H1 (cell line): ENCODE measurements around the gene NFIA. TPM values are rescaled to one million over a fixed set of nuclear protein-coding genes. Genes with fewer than 3 reads are reported as not detected.

Source experiments
- CTCF ChIA-PET: fragments of 300-600 bp; sonication (Branson Sonifier 250); formaldehyde crosslinking; loops from one replicate; lab custom pipeline; 2021; ENCODE audit not compliant: partially characterized antibody; lab: Charles Lee
- POLR2A ChIA-PET: fragments of 300-600 bp; sonication (Branson Sonifier 250); formaldehyde crosslinking; loops from one replicate; lab custom pipeline; 2021; ENCODE audit warnings: inconsistent platforms; ENCODE audit not compliant: partially characterized antibody; lab: Charles Lee
- DNase-seq, 2 experiments: peaks; one replicate each; pipeline versions ENCODE4 v3.0.0 to v3.0.0-alpha.2; 2010 to 2022; ENCODE audit warnings: low spot score in 2 of 2, low read depth in 1 of 2, mixed read lengths in 1 of 2
- FAIRE-seq: peaks from 2 replicates; lab custom pipeline; 2011; peaks lifted over from hg19 to GRCh38; lab: Jason Lieb, UNC
- H2AFZ ChIP-seq: 2 replicates; pipeline ENCODE4 v1.8.1; 2012; ENCODE audit warnings: low read length, inconsistent platforms
- H2AK5ac ChIP-seq: 2 replicates; pipeline ENCODE4 v1.6.1; 2013; ENCODE audit warnings: low read depth, low read length
- H2BK120ac ChIP-seq: replicated peaks from 2 replicates; pipeline ENCODE3; 2013; ENCODE audit warnings: low read depth, low read length, inconsistent platforms
- H2BK12ac ChIP-seq: 2 replicates; pipeline ENCODE4 v1.6.1; 2013; ENCODE audit warnings: low read depth, low read length
- H2BK15ac ChIP-seq: 2 replicates; pipeline ENCODE4 v1.6.1; 2013; ENCODE audit warnings: low read length
- H2BK20ac ChIP-seq: 2 replicates; pipeline ENCODE4 v1.6.1; 2013; ENCODE audit warnings: low read length
- H2BK5ac ChIP-seq: 2 replicates; pipeline ENCODE4 v1.6.1; 2013; ENCODE audit warnings: low read depth, low read length
- H3K14ac ChIP-seq: 2 replicates; pipeline ENCODE4 v1.6.1; 2013; ENCODE audit warnings: inconsistent platforms; ENCODE audit not compliant: insufficient read length
- H3K18ac ChIP-seq: 2 replicates; pipeline ENCODE4 v1.6.1; 2013; ENCODE audit warnings: low read length; ENCODE audit errors: extremely low read depth
- H3K23ac ChIP-seq: 2 replicates; pipeline ENCODE4 v1.6.1; 2013; ENCODE audit warnings: inconsistent platforms; ENCODE audit not compliant: insufficient read length
- H3K23me2 ChIP-seq: 2 replicates; pipeline ENCODE4 v1.6.1; 2013; ENCODE audit warnings: low read depth, low read length
- H3K27ac ChIP-seq: 2 replicates; pipeline ENCODE4 v1.6.1; 2011; ENCODE audit warnings: low read depth, low read length, inconsistent platforms
- H3K27me3 ChIP-seq, 4 experiments: replicated peaks in 1 of 4; 1 replicate in 1 of 4; 2 replicates in 3 of 4; pipeline versions ENCODE4 v1.6.1 to v1.8.1; 2011 to 2013; ENCODE audit warnings: low read length in 3 of 4, mild to moderate bottlenecking in 3 of 4, inconsistent platforms in 2 of 4, mixed read lengths in 2 of 4, moderate library complexity in 1 of 4; ENCODE audit not compliant: control insufficient read depth in 3 of 4, insufficient read depth in 3 of 4; ENCODE audit errors: extremely low read depth in 1 of 4
- H3K36me3 ChIP-seq, 4 experiments: 2 replicates each; pipeline versions ENCODE4 v1.6.1 to v1.8.1; 2011 to 2013; ENCODE audit warnings: mild to moderate bottlenecking in 4 of 4, low read length in 3 of 4, moderate library complexity in 2 of 4, control low read depth in 1 of 4, inconsistent platforms in 1 of 4; ENCODE audit not compliant: insufficient read depth in 4 of 4, control insufficient read depth in 2 of 4
- H3K4ac ChIP-seq: replicated peaks from 2 replicates; pipeline ENCODE3; 2013; ENCODE audit warnings: low read length, low read depth, mixed read lengths, inconsistent platforms; ENCODE audit not compliant: insufficient read length
- H3K4me1 ChIP-seq, 4 experiments: replicated peaks in 1 of 4; 1 replicate in 1 of 4; 2 replicates in 3 of 4; pipeline versions ENCODE4 v1.6.1 to v1.8.1; 2011 to 2013; ENCODE audit warnings: low read length in 3 of 4, inconsistent platforms in 2 of 4, mixed read lengths in 1 of 4; ENCODE audit not compliant: insufficient read depth in 4 of 4, control insufficient read depth in 3 of 4
- H3K4me2 ChIP-seq, 2 experiments: 2 replicates each; pipeline versions ENCODE4 v1.6.1 to v1.8.1; 2011 to 2013; ENCODE audit warnings: low read depth in 2 of 2, low read length in 2 of 2, control low read depth in 1 of 2, inconsistent platforms in 1 of 2, mild to moderate bottlenecking in 1 of 2; ENCODE audit not compliant: insufficient read depth in 1 of 2
- H3K4me3 ChIP-seq, 4 experiments: fragments of 200-600, 300-600 bp in 1 of 4; sonication (generic), shearing (Covaris generic), sonication (Bioruptor Twin) in 1 of 4; 2 replicates each; pipeline versions ENCODE4 v1.5.1 to v1.8.1; 2011 to 2016; ENCODE audit warnings: low read length in 4 of 4, low read depth in 3 of 4, control low read depth in 2 of 4, inconsistent platforms in 2 of 4, mild to moderate bottlenecking in 2 of 4, mixed read lengths in 1 of 4, moderate library complexity in 1 of 4; ENCODE audit not compliant: insufficient read depth in 2 of 4; ENCODE audit errors: extremely low read depth in 1 of 4
- H3K56ac ChIP-seq: replicated peaks from 2 replicates; pipeline ENCODE3; 2013; ENCODE audit warnings: low read depth, mild to moderate bottlenecking, mixed read lengths, low read length, inconsistent platforms; ENCODE audit not compliant: insufficient read length
- H3K79me1 ChIP-seq: 2 replicates; pipeline ENCODE4 v1.6.1; 2013; ENCODE audit warnings: low read depth, low read length, control low read depth
- H3K79me2 ChIP-seq, 2 experiments: 2 replicates each; pipeline versions ENCODE4 v1.6.1 to v1.8.1; 2012 to 2013; ENCODE audit warnings: low read length in 2 of 2, mild to moderate bottlenecking in 2 of 2, inconsistent platforms in 1 of 2; ENCODE audit not compliant: insufficient read depth in 2 of 2, control insufficient read depth in 1 of 2
- H3K9ac ChIP-seq, 4 experiments: replicated peaks in 1 of 4; 1 replicate in 1 of 4; 2 replicates in 3 of 4; pipeline versions ENCODE4 v1.6.1 to v1.8.1; 2011 to 2013; ENCODE audit warnings: low read depth in 3 of 4, low read length in 3 of 4, control low read depth in 2 of 4, mild to moderate bottlenecking in 2 of 4, moderate library complexity in 2 of 4, inconsistent platforms in 1 of 4; ENCODE audit errors: extremely low read depth in 1 of 4
- H3K9me3 ChIP-seq, 2 experiments: 2 replicates each; pipeline versions ENCODE4 v1.6.1 to v1.8.1; 2012 to 2013; ENCODE audit warnings: mild to moderate bottlenecking in 2 of 2, moderate library complexity in 2 of 2, control low read depth in 1 of 2, inconsistent platforms in 1 of 2, low read depth in 1 of 2, low read length in 1 of 2, mixed read lengths in 1 of 2; ENCODE audit not compliant: insufficient read depth in 2 of 2
- H4K20me1 ChIP-seq, 2 experiments: replicated peaks in 1 of 2; 2 replicates each; pipeline versions ENCODE3 to v1.8.1; 2011 to 2013; ENCODE audit warnings: inconsistent platforms in 2 of 2, low read length in 2 of 2, mild to moderate bottlenecking in 1 of 2; ENCODE audit not compliant: insufficient read depth in 2 of 2, control insufficient read depth in 1 of 2
- H4K5ac ChIP-seq: 2 replicates; pipeline ENCODE4 v1.6.1; 2013; ENCODE audit warnings: low read length, low read depth, mixed read lengths, inconsistent platforms; ENCODE audit not compliant: insufficient read length
- H4K8ac ChIP-seq: 2 replicates; pipeline ENCODE4 v1.8.0; 2013; ENCODE audit warnings: mild to moderate bottlenecking, moderate library complexity, low read length, inconsistent platforms; ENCODE audit not compliant: insufficient read depth; ENCODE audit errors: extremely low read depth
- H4K91ac ChIP-seq: replicated peaks from 2 replicates; pipeline ENCODE3; 2013; ENCODE audit warnings: low read length, mixed read lengths, inconsistent platforms; ENCODE audit not compliant: insufficient read length
- TBP ChIP-seq: IDR thresholded peaks from 2 replicates; pipeline ENCODE4 v1.6.1; 2011; ENCODE audit warnings: low read depth, low read length, improper control_type of control experiment
- YY1 ChIP-seq: IDR thresholded peaks from 2 replicates; pipeline ENCODE4 v1.6.1; 2011; ENCODE audit warnings: low read depth, mild to moderate bottlenecking, low read length
- WGBS, 2 experiments: shearing (Covaris generic) in 1 of 2; methylation state at CpG; one replicate each; pipeline versions ENCODE4 v1.1.6 to v1.1.7; 2013 to 2015; ENCODE audit warnings: low lambda C conversion rate in 2 of 2, mixed read lengths in 2 of 2, inconsistent platforms in 1 of 2, low coverage in 1 of 2, missing lambda C conversion rate in 1 of 2; ENCODE audit not compliant: insufficient replicate concordance in 2 of 2, insufficient coverage in 1 of 2, insufficient read length in 1 of 2; ENCODE audit errors: extremely low coverage in 1 of 2, missing lambda C conversion rate in 1 of 2; 5-methylcytosine and 5-hydroxymethylcytosine counted together
- polyA plus RNA-seq, 7 experiments: library from polyadenylated mRNA; depleted of rRNA in 3 of 7; stranded (reverse) in 5 of 7; unstranded in 2 of 7; fragments of >200 nt in 5 of 7; fragments of 200-250 nt in 2 of 7; gene quantifications; 1 replicate in 5 of 7; 2 replicates in 1 of 7; 4 replicates in 1 of 7; pipeline versions ENCODE4 v1.2.1 to v1.2.3, GENCODE V29; 2011 to 2013; ENCODE audit warnings: missing spikeins in 2 of 7, mixed read lengths in 2 of 7
- total RNA-seq: library from RNA; stranded (reverse); fragmentation: NEBNext Ultra II Directional; extraction: Animal tissue kit (Norgen Biotek cat#: 25700); gene quantifications from 2 replicates; pipeline ENCODE4 v1.2.1, GENCODE V29; 2021
- TF ChIP-seq, protein P1 (sequence below), 3 experiments: IDR thresholded peaks; 1 replicate in 2 of 3; 2 replicates in 1 of 3; pipeline versions ENCODE4 v1.5.1 to v1.6.1; 2011; ENCODE audit warnings: low read length in 3 of 3, mild to moderate bottlenecking in 3 of 3, inconsistent platforms in 2 of 3, low read depth in 1 of 3, moderate library complexity in 1 of 3; ENCODE audit not compliant: insufficient read depth in 1 of 3; ENCODE audit errors: control extremely low read depth in 1 of 3

The NFIA gene
- total and polyA plus RNA-seq, 2 of the 8 experiments (the other 6 are each of a cell fraction or from before 2014, with no cell fraction given): 1.8 to 2.3 TPM

DNA sequence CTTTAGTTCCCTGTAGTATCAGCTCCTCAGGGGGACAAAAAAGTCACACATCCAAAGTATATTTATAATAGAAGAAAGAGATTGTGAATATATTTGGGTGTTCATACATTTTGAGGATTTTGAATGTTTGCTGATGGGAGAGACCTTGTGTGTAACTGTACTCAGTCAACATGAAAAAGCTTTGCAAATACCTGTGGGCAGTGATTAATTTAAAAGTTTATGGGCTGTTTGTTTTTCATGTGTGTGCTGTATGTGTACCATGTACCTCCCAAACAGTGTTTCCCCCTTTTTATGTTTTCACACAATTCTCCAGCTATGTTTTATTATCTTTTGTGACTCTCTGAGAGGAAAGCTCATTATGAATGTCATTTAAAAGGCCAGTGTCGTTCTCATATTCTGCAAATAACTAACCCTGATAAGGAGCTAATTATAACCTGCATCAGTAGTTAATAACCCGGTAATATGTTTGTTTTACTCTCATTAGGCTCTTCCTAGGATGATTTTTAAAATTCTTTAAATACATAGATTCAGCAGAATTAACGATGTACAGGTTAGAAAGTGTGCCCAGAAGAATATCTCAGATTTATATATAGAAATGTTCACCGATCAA is 271.5 kb downstream of the NFIA start:
- H3K14ac ChIP-seq: no peak overlapping the region
- no peak for DNase-seq
- H2BK15ac ChIP-seq: no peak overlapping the region
- no peak overlapping the region for H2BK20ac ChIP-seq
- no peaks in the 10 kb centered on the region for H3K27me3 ChIP-seq
- no peak overlapping the region for H2AK5ac ChIP-seq
- no peak overlapping the region for H4K8ac ChIP-seq
- H3K79me1 ChIP-seq: no peaks in the 10 kb centered on the region
- H3K18ac ChIP-seq: no peak overlapping the region
- H4K91ac ChIP-seq: no peak overlapping the region
- H3K4me2 ChIP-seq: no peak overlapping the region
- no peak overlapping the region for H2BK12ac ChIP-seq
- no peaks in the 10 kb centered on the region for H3K23me2 ChIP-seq
- H4K20me1 ChIP-seq: no peaks in the 10 kb centered on the region
- TF ChIP-seq, protein P1, sequence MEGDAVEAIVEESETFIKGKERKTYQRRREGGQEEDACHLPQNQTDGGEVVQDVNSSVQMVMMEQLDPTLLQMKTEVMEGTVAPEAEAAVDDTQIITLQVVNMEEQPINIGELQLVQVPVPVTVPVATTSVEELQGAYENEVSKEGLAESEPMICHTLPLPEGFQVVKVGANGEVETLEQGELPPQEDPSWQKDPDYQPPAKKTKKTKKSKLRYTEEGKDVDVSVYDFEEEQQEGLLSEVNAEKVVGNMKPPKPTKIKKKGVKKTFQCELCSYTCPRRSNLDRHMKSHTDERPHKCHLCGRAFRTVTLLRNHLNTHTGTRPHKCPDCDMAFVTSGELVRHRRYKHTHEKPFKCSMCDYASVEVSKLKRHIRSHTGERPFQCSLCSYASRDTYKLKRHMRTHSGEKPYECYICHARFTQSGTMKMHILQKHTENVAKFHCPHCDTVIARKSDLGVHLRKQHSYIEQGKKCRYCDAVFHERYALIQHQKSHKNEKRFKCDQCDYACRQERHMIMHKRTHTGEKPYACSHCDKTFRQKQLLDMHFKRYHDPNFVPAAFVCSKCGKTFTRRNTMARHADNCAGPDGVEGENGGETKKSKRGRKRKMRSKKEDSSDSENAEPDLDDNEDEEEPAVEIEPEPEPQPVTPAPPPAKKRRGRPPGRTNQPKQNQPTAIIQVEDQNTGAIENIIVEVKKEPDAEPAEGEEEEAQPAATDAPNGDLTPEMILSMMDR (IDR thresholded peaks at IDR 0.05; ENCODE audit: control extremely low read depth in 1 of 3, insufficient read depth in 1 of 3, low read depth in 1 of 3, low read length in 3 of 3): no peak
- no peak for TF ChIP-seq TBP
- TF ChIP-seq YY1: no peak
- TF ChIP-seq, all 59 proteins: peak for 0
- no peak overlapping the region for H2BK120ac ChIP-seq
- H3K4me1 ChIP-seq: peaks cover 3 to 8% (median 4%) of the 10 kb centered on the region in 4 experiments; a peak in 6 of 7 replicates
- no peaks in the 10 kb centered on the region for H3K79me2 ChIP-seq
- WGBS, 2 experiments: 90% methylated on average over 4 of the region's 4 CpGs; no CpG with 5 or more reads in 1 of the 2 experiments
- no peak for FAIRE-seq
- POLR2A ChIA-PET: no interaction called here
- no peak overlapping the region for H3K23ac ChIP-seq
- no peaks in the 10 kb centered on the region for H3K9me3 ChIP-seq
- CTCF ChIA-PET: interaction anchor here (1.1 kb wide), 1 partner anchor 15 kb away, joined by 4 read pairs; no protein-coding TSS in a partner anchor
- no peak overlapping the region for H3K56ac ChIP-seq
- H3K27ac ChIP-seq: no peak overlapping the region
- no peak overlapping the region for H3K4ac ChIP-seq
- no peak overlapping the region for H3K4me3 ChIP-seq
- no peak overlapping the region for H4K5ac ChIP-seq
- no peak overlapping the region for H2BK5ac ChIP-seq
- no peak overlapping the region for H2AFZ ChIP-seq
- H3K9ac ChIP-seq: no peak overlapping the region
- no peaks in the 10 kb centered on the region for H3K36me3 ChIP-seq
